HL-60/S4 treated with retinoic acid at 250 ng/mL for 4 days and 3 days (cell line): Measurements from ENCODE around the gene ATXN3L.

Source experiments
- in situ Hi-C: fragments of 300-500 bp; cut with MboI; formaldehyde crosslinking; loops from 2 replicates; pipeline ENCODE4 v1.7.0; 2022; ENCODE audit warnings: low sequenced_read_pairs

Gene ATXN3L

DNA sequence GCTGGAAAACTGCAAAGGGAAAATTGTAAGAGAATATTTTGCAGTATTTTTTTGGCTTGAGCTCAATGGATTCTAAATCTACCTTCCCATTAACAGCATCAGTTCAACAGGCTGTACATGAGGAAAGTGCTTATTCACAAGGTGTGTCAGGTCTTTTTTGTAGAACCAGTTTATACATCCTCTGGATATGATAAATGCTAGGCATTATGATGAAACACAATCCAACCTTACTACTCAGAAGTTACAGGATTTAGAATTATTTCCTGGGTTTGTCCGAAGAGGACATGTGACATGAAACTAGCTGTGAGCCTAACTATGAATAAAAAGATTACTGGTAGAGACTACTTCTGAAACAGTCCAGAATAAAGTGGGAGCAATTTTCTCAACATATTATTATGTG is 49.5 kb downstream of the ATXN3L start:
- in situ Hi-C loops = no loop called here

DNA sequence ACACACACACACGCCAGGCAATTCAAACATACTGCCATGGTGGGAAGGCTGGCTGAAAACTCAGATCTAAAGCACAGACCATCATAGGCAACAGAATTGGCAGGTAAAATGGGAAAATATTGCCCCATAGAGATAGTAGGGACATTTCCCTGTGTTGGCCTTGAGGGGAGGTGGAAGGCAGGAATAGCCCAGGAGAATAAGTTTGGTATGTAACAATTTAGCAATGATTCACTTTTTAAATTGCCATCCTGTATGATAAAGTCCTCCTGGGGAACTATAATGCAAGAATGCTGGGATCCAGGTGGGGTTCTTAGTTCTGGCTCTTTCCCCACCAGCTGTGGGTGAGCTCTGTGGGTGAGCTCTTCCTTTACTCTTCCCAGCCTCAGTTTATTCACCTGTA is 51.0 kb downstream of the ATXN3L start:
- in situ Hi-C loops = no loop called here
